Measurements from ENCODE around the gene RIN3.

DNA sequence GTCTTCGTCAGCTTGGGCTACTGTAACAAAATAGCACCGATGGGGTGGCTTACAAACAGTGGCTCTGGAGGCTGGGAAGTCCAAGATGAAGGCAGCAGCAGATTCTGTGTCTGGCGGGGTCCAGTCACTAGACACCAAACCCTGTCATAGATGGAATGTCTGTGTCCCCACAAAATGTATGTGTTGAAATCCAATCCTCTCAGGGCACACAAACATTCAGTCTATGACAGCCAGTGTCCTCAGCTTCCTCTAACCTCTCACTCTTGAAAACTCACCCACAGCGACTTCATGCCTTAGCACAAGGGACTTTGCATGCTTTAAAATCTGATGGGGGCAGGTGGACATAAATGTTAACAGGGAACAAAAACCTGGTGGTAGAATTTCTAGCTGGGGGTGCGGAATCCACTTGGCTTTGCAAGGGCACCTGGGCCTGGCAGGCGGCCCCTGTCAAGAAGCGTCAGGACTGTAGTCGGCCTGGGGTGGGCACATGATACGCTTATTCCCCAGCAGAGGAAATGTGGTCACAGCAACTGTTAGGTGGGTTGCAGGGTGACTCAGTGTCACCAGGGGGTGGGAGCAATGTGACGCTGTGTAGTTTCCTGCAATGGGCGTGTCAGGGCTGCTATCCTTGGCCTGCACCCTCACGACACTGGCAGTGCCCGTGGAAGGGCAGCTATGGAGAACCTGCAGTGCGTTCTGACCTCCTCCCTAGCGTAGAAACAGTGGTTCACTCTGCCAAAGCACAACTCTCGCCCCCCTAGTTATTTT, 17.7 kb downstream of the RIN3 start:
- no peak for TF ChIP-seq POLR2A (IDR thresholded peaks at IDR 0.05)
- TF ChIP-seq, protein P1, sequence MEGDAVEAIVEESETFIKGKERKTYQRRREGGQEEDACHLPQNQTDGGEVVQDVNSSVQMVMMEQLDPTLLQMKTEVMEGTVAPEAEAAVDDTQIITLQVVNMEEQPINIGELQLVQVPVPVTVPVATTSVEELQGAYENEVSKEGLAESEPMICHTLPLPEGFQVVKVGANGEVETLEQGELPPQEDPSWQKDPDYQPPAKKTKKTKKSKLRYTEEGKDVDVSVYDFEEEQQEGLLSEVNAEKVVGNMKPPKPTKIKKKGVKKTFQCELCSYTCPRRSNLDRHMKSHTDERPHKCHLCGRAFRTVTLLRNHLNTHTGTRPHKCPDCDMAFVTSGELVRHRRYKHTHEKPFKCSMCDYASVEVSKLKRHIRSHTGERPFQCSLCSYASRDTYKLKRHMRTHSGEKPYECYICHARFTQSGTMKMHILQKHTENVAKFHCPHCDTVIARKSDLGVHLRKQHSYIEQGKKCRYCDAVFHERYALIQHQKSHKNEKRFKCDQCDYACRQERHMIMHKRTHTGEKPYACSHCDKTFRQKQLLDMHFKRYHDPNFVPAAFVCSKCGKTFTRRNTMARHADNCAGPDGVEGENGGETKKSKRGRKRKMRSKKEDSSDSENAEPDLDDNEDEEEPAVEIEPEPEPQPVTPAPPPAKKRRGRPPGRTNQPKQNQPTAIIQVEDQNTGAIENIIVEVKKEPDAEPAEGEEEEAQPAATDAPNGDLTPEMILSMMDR (IDR thresholded peaks at IDR 0.05) = no peak

Data from prostate gland (tissue), 2 donors.